ENCODE measurements around the gene TRNAU1AP.
"Not testable (repeated sequence)": the region's sequence is repeated elsewhere in the genome, so short reads cannot be mapped to it uniquely, and the experiment has no call there.

Gene TRNAU1AP

GRCh38 chr1:28578696-28579218, 25.9 kb downstream of the TRNAU1AP start:
- no peak for DNase-seq

DNA sequence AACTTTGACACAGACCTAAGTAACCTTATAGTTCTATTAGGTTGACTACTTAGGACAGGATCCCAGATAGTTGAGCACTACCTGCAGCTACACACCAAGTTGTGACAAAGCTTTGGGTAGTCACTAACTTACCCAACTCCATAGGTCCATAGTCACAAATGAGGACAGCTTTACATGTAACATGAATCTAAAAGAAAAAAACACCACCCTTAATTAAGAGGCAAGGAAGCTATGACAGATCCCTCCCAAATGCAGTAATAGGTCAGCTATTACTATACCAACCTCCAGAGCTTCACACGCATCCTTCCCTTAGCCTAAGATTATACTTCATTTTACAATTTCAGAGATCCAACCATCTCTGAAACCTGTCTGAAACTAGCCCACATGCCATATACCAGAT, 26.5 kb downstream of the TRNAU1AP start:
- DNase-seq = no peak

DNA sequence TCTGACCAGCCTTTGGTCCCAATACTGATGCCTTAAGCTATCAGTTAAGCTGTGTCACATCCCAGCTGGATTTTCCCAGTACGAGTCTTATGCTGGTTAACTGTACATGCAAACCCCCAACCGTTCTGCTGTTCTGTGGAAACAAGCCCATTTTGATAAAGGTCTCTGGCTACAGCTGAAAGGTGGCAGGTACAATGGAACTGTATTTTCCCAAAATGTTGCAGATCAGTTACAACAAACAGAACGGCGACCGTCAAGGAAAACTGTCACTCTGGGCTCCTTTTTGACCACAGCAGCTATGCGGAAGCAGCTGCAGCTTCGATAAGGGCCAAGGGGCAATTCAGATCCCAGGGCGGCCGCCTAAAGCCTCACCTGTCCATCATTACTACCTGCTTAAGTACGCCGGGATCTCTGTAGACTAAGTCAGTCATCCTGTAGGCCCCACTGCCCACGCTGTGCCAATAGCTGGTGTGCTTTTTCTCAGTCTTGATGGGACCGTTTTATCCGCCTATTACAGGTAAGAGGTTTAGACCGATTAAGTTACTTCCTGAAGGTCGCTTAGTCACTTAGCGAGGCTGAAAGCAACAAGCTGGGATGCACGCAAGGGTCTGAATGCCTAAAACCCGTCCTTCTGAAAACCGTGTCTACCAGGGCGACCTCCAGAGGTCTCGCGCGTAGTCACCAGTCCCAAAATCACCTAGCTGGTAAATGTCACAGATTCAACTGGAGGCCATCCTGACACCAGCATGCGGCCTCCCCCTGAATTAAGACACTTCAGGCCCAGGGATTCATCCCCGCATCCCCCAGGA, 28.0 kb downstream of the TRNAU1AP start:
- peak; percentile 65 for DNase-seq

DNA sequence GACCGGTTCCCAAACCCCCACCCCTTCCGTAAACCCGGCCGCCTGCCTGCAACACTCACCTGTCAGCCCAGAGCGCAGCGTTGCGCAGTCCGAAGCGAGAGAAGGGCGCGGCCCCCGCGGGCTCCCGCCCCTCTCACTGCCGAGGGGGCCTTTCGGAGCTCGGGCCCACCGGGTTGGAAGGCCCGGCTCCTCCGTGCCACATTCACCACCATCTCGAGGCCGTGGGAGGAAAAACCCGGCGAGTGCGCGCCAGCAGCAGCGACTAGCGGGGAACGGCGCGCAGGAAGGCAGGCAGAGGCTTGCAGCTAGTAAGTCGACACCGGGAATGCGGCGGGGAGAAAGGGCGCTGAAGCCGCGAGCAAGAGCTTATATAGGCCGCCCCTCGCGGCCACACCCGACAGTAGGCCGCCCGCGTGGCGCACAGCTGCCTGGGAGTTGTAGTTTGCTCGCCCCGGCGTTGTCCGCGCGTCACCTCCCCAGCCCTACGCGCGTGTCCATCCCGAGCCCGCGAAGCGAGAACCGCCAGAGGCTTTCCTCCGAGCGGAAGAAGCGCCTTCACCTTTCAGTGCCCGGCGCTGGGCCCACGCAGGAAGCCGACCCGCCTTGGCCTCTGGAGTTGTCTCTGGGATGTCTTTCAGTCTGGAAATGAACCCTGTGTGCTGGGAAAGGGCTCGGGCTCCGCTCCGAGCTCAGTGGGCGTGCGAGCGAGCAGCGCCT, 28.8 kb downstream of the TRNAU1AP start:
- DNase-seq = peak; percentile 95

GRCh38 chr1:28582248-28582615, 29.3 kb downstream of the TRNAU1AP start:
- no peak for DNase-seq

DNA sequence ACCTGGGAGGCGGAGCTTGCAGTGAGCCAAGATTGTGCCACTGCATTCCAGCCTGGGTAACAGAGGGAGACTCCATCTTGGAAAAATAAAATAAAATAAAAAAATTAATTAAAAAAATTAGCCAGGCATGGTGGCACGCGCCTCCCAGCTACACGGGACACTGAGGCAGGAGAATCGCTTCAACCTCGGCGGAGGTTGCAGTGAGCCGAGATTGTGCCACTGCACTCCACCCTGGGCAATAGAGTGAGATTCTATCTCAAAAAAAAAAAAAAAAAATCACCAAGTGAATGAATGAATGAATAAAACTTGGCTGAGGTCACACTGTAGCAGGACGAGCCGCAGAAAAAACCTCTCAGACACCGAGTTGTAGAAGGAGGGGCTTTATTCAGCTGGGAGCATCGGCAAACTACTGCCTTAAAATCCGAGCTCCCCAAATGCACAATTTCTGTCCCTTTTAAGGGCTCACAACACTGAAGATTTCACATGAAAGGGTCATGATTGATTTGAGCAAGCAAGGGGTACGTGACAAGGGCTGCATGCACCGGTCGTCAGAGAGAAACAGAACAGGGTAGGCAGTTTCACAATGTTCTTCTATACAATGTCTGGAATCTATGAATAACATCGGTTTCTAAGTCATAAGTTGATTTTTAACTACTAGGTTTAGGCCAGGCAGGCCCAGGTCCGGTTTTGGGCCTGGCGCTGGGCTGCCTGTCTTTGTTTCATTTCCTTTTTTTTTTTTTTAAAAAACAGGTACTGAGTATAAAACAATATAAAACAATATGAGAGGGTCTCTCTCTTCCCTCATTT, 33.9 kb downstream of the TRNAU1AP start:
- not testable (repeated sequence) for DNase-seq

GRCh38 chr1:28591708-28592320, 38.9 kb downstream of the TRNAU1AP start, which contains the start of gene RAB42:
Gene RAB42 (plus strand): TSS chr1:28592265. CDS start chr1:28592512, 247 bp downstream.
- DNase-seq = peak; percentile 23

GRCh38 chr1:28592321-28593071, 39.6 kb downstream of the TRNAU1AP start:
- DNase-seq = no peak

DNA sequence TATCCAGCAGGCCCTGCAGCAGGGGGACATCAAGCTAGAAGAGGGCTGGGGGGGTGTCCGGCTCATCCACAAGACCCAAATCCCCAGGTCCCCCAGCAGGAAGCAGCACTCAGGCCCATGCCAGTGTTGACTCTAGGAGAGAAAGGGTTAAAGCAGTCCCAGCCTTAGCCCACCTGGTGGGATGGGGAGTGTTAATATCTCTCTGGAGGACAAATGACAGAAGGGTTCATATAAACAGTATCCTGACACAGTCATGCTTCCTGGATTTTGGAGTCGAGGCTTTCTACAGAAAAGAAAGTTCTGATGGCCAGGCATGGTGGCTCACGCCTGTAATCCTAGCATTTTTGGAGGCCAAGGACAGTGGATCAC, 41.1 kb downstream of the TRNAU1AP start:
- DNase-seq = not testable (repeated sequence)

DNA sequence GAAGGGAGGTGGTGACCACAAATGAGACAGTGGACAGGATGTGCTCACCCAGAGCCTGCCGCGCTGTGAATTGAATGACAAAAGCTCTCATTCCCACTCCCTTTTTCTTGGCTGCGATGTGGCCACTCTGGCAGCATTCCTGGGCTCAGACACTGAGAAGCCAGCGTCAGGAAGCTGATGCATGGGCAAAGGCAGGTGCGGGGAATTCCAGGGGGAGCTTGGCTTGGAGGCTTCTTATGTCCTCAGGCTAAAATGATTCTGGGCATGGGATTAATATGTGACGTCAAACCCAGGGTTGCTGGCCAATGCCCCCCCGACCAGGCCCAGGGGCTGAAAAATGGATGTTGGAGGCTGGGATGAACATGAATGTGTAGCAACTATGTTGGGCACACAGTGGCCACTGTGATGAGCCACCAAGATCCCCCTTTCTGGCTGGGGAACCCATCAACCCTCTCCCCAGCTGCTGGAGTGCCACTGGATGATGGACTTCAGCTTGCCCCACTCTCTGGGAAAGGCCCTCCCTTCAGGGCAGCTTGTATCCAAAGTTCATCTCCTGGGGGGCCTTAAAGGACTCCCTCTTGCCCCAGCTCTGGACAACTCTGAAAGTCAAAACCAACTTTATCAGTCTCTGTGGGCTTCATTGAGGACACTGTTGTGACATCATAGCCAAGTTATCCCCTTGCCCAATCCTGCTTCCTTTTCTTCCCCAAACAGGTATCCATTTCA, 42.0 kb downstream of the TRNAU1AP start:
- not testable (repeated sequence) for DNase-seq

DNA sequence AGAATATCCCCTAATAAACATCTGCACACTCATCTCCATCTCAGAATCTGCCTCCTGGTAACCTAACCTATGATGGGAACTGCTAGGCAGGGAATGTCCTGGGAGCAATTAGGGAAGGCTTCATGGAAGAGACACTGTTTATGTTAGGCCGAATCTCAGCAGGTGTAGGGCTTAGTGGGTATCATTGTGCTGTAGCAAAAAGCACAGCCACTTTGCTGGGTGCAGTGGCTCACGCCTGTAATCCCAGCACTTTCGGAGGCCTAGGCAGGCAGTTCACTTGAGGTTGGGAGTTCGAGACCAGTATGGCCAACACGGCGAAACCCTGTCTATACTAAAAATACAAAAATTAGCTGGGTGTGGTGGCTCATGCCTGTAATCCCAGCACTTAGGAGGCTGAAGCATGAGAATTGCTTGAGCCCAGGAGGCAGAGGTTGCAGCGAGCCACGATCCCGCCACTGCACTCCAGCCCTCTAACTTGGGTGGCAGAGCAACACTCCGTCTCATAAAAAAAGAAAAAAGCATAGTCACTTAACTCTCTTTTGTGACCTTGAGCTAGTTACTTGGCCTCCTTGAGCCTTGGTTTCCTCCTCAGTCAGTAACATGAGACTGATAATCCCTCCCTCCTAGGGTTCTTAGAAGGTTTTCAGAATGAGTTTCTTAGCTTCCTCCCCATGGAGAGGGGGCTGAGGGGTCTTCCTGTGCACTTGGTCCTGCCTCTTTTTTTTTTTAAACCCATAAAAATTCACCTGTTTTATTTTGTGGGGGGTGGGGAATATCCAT, 42.7 kb downstream of the TRNAU1AP start:
- no peak for DNase-seq

DNA sequence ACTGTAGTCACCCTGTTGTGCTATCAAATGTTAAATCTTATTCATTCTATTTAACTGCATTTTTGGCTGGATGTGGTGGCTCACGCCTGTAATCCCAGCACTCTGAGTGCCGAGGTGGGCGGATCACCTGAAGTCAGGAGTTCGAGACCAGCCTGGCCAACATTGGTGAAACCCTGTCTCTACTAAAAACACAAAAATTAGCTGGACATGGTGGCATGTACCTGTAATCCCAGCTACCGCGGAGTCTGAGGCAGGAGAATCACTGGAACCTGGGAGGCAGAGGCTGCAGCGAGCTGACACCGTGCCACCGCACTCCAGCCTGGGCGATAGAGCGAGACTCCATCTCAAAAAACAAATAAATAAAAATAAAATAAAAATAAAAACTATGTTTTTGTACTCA, 43.4 kb downstream of the TRNAU1AP start:
- not testable (repeated sequence) for DNase-seq

DNA sequence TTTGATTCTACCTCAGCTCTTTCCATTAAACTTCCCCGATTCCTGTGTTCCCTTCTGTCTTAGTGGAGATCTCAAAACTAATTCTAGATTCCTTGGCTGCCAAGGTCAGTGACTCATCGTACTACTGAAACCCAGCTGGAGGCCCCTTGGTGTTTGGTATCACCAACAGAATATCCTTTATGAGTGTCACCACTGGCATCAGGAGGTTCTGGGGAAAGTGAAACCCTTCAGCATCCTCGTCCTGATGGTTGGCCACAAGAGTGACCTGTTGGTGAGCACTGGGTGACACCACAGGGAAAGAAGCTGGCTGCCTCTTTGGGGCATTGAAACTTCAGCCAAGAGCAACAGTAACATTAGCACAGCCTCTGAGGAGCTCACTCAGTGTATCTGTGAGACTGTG, 48.8 kb downstream of the TRNAU1AP start:
- DNase-seq = no peak

DNA sequence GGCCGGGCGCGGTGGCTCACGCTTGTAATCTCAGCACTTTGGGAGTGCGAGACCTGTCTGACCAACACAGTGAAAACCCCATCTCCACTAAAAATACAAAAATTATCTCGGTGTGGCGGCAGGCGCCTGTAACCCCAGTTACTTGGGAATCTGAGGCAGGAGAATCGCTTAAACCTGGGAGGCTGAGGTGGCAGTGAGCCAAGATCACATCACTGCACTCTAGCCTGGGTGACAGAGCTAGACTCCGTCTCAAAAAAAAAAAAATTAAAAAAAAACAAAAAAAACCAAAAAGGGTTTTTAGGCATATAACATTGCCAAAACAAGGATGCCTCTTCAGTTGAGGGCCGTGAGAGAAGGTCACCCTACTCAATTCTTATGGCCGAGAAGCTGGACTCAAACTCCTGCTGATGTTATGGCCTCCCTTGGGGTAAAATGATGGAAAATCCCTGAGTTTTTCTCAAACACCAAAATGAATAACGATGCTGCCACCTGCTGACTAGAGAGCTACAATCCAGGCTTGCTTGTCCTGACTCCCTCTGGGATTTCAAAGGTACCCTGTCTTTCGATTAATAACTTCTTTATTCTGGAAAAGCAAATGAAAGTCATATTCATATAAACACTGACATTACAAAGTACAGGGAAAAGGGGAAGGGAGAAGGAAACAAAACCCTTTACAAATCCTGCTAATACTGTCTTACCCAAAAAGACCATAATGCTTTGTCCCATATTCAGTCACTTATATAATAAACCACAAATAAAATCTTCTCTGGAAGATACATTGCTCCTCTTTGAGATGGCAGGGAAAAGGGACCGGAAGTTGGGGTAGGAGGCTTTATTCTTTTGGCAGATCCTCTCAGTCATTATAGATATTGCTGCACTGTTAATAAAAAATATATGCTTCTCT, 49.9 kb downstream of the TRNAU1AP start:
- DNase-seq = peak; percentile 45

GRCh38 chr1:28604411-28604810, 51.5 kb downstream of the TRNAU1AP start:
- no peak for DNase-seq

DNA sequence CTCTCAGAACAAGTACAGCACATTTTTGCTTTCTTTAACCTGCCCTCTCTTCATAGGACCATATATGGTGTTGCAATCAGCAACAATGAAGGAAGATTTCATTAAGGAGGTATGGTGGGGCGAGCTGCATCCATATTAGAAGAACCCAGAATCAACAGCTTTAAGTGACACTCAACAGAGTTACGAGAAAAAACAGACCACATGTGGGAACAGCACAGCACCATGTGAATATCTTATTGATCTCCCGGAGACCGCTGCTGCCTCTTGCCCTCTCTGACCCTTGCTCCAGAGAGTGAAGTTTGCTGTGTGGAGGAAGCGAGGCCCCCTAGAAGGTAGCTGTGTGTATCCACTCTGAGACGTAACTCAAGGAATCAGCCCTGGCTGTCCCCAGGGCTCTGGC, 52.1 kb downstream of the TRNAU1AP start:
- no peak for DNase-seq

GRCh38 chr1:28606771-28607170, 53.9 kb downstream of the TRNAU1AP start:
- DNase-seq = no peak

GRCh38 chr1:28613175-28613574, 60.3 kb downstream of the TRNAU1AP start:
- no peak for DNase-seq
